Parathyroid adenoma (tissue), 2 donors: ENCODE data around the gene EP400.

Source experiments
- H2AFZ ChIP-seq: fragments of 300-600 bp; sonication (generic); one replicate; pipeline ENCODE4 v1.7.0; 2017; ENCODE audit warnings: antibody characterized with exemption, mild to moderate bottlenecking
- H3K27ac ChIP-seq: fragments of 300-600 bp; sonication (generic); one replicate; pipeline ENCODE4 v1.7.0; 2017
- H3K27me3 ChIP-seq: fragments of 300-600 bp; sonication (generic); one replicate; pipeline ENCODE4 v1.7.0; 2017; ENCODE audit warnings: low read length; ENCODE audit not compliant: control insufficient read depth, insufficient read depth
- H3K36me3 ChIP-seq: fragments of 300-600 bp; sonication (generic); one replicate; pipeline ENCODE4 v1.7.0; 2017; ENCODE audit warnings: low read length; ENCODE audit not compliant: control insufficient read depth, insufficient read depth
- H3K4me1 ChIP-seq: fragments of 300-600 bp; sonication (generic); one replicate; pipeline ENCODE4 v1.7.0; 2017; ENCODE audit warnings: control low read depth
- H3K4me2 ChIP-seq: fragments of 300-600 bp; sonication (generic); one replicate; pipeline ENCODE4 v1.7.0; 2017; ENCODE audit warnings: low read length
- H3K4me3 ChIP-seq: fragments of 300-600 bp; sonication (generic); one replicate; pipeline ENCODE4 v1.7.0; 2017; ENCODE audit warnings: low read depth, low read length
- H3K79me2 ChIP-seq: fragments of 300-600 bp; sonication (generic); one replicate; pipeline ENCODE4 v1.7.0; 2017; ENCODE audit warnings: control low read depth
- H3K9ac ChIP-seq: fragments of 300-600 bp; sonication (generic); one replicate; pipeline ENCODE4 v1.7.0; 2017; ENCODE audit warnings: mild to moderate bottlenecking
- H3K9me3 ChIP-seq: fragments of 300-600 bp; sonication (generic); one replicate; pipeline ENCODE4 v1.7.0; 2017; ENCODE audit warnings: low read length; ENCODE audit not compliant: control insufficient read depth
- TF ChIP-seq, protein P1 (sequence below): fragments of 300-600 bp; sonication (generic); IDR thresholded peaks from one replicate; pipeline ENCODE4 v1.7.0; 2017; ENCODE audit warnings: antibody characterized with exemption, mild to moderate bottlenecking
- donor health status: primary hyperparathyroidism.

EP400 gene

DNA sequence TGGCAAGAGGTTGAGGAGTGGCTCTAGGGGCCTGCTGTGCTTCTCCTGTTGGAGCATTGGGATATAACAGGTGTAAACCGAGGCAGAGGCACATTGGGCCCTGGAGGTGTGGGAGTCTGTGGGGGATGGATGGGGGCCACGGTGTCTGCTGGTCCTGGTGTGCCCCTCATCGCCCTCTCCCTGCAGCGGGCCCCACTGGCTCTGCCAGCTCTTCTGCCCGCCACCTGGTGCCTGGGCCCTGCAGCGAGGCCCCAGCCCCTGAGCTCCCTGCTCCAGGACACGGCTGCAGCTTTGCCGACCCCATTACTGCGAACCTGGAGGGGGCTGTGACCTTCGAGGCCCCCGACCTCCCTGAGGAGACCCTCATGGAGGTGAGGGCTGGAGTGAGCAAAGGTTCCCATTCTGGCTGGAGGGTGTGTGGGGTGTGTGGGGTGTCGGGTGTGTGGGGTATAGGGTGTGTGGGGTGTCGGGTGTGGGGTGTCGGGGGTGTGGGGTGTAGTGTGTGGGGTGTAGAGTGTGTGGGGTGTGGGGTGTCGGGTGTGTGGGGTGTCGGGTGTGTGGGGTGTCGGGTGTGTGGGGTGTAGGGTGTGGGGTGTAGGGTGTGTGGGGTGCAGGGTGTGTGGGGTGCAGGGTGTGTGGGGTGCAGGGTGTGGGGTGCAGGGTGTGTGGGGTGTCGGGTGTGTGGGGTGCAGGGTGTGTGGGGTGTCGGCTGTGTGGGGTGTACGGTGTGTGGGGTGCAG, 31.3 kb upstream of the EP400 start:
- Histone ChIP-seq H3K36me3 (no peaks in the 10 kb centered on the region), H3K9ac (no peak overlapping the region), H3K4me3 (no peak overlapping the region), H3K27me3 (no peaks in the 10 kb centered on the region), H2AFZ (no peak overlapping the region), H3K4me1 (no peaks in the 10 kb centered on the region), H3K9me3 (no peaks in the 10 kb centered on the region), H3K27ac (no peak overlapping the region), H3K4me2 (no peak overlapping the region), H3K79me2 (no peaks in the 10 kb centered on the region)
- TF ChIP-seq, protein P1, sequence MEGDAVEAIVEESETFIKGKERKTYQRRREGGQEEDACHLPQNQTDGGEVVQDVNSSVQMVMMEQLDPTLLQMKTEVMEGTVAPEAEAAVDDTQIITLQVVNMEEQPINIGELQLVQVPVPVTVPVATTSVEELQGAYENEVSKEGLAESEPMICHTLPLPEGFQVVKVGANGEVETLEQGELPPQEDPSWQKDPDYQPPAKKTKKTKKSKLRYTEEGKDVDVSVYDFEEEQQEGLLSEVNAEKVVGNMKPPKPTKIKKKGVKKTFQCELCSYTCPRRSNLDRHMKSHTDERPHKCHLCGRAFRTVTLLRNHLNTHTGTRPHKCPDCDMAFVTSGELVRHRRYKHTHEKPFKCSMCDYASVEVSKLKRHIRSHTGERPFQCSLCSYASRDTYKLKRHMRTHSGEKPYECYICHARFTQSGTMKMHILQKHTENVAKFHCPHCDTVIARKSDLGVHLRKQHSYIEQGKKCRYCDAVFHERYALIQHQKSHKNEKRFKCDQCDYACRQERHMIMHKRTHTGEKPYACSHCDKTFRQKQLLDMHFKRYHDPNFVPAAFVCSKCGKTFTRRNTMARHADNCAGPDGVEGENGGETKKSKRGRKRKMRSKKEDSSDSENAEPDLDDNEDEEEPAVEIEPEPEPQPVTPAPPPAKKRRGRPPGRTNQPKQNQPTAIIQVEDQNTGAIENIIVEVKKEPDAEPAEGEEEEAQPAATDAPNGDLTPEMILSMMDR, result no peak

DNA sequence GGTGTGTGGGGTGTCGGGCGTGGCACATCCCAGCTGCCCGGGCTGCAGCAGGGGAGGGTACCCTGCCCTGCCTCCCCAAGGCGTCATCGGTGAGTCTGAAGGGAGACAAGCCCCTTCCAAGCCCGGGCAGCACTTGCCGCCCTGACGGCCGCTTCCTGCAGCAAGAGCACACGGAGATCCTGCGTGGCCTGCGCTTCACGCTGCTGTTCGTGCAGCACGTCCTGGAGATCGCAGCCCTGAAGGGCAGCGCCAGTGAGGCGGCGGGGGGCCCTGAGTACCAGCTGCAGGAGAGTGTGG, 30.7 kb upstream of the EP400 start:
- no peaks in the 10 kb centered on the region for H3K27me3 ChIP-seq
- no peaks in the 10 kb centered on the region for H3K79me2 ChIP-seq
- TF ChIP-seq, protein P1, result no peak
- H3K36me3 ChIP-seq, result no peaks in the 10 kb centered on the region
- no peak overlapping the region for H3K4me3 ChIP-seq
- H3K4me1 ChIP-seq, result no peaks in the 10 kb centered on the region
- no peak overlapping the region for H3K27ac ChIP-seq
- H3K9ac ChIP-seq, result no peak overlapping the region
- no peaks in the 10 kb centered on the region for H3K9me3 ChIP-seq
- no peak overlapping the region for H2AFZ ChIP-seq
- H3K4me2 ChIP-seq, result no peak overlapping the region

DNA sequence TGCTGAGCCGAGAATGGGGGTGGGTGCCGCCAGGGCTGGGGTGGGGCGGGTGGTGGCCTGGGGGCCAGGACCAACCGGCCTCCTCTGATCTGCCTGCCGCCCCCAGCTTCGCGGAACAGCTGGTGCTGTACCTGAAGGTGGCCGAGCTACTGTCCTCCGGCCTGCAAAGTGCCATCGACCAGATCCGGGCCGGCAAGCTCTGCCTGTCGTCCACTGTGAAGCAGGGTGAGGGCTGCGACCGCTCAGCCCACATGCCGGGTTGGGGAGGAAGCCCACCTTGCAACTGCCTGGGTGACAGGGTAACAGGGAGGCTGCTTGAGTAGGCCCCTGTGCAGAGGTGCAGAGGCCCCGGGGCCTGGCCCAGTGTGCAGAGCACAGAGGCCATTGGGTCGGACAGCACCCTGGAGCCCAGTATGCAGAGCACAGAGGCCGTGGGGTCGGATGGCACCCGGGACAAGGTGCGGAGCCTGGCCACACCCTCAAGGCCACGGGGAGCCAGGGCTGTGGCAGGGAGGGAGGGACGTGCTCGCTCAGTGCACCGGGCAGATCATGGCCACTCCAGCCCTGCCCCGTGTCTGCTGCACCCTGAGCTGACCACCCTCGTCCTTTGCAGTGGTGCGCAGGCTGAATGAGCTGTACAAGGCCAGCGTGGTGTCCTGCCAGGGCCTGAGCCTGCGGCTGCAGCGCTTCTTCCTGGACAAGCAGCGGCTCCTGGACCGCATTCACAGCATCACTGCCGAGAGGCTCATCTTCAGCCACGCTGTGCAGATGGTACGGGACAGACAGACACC, 30.2 kb upstream of the EP400 start:
- Histone ChIP-seq H3K79me2 (no peaks in the 10 kb centered on the region), H3K4me2 (no peak overlapping the region), H3K4me1 (no peaks in the 10 kb centered on the region), H2AFZ (no peak overlapping the region), H3K36me3 (no peaks in the 10 kb centered on the region), H3K4me3 (no peak overlapping the region), H3K9me3 (no peaks in the 10 kb centered on the region), H3K9ac (no peak overlapping the region), H3K27me3 (no peaks in the 10 kb centered on the region), H3K27ac (no peak overlapping the region)
- TF ChIP-seq, protein P1, result no peak

DNA sequence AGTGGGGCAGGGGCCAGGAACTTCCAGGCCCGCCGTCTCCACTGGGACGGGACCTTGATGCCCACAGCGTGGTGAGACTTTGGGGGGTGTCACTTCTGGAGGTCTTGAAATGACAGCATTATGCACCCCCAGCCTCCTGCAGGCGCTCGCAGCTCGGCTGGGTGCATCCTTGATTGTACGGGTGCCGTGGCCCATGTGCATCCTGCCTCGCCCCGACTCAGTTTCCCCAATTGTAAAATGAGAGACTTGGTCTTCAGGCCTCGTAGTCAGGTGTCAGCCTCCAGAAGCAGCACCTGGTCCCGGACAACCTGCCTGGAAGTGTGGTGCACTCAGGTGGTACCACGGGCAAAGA, 29.6 kb upstream of the EP400 start:
- no peak overlapping the region for H3K27ac ChIP-seq
- H3K79me2 ChIP-seq, result no peaks in the 10 kb centered on the region
- no peak overlapping the region for H3K9ac ChIP-seq
- H3K4me3 ChIP-seq, result no peak overlapping the region
- no peak overlapping the region for H2AFZ ChIP-seq
- H3K4me2 ChIP-seq, result no peak overlapping the region
- H3K36me3 ChIP-seq, result no peaks in the 10 kb centered on the region
- no peaks in the 10 kb centered on the region for H3K9me3 ChIP-seq
- no peaks in the 10 kb centered on the region for H3K27me3 ChIP-seq
- TF ChIP-seq, protein P1, result no peak
- H3K4me1 ChIP-seq, result no peaks in the 10 kb centered on the region
